SK-N-SH treated with all-trans-retinoic acid at 6 μM for 48 hours (cell line): ENCODE results near the gene CRISPLD2.

Experiments used
- ATAC-seq: fragments of 200-7000 bp; cut with Tn5 transposase; 3 replicates; pipeline ENCODE4 v1.9.1; 2020; ENCODE audit warnings: mild to moderate bottlenecking, moderate library complexity
- ARNTL ChIP-seq: fragments of 450-650 bp; formaldehyde crosslinking; IDR thresholded peaks from 2 replicates; pipeline ENCODE4 v1.5.0; 2020; ENCODE audit warnings: low read depth, mild to moderate bottlenecking, moderate library complexity, borderline replicate concordance
- BACH2 ChIP-seq: fragments of 250-450 bp; sonication (Bioruptor Pico); IDR thresholded peaks from 2 replicates; pipeline ENCODE4 v1.9.0; 2021; ENCODE audit warnings: mild to moderate bottlenecking, borderline replicate concordance
- CREB5 ChIP-seq: fragments of 250-450 bp; sonication (Bioruptor Pico); IDR thresholded peaks from 2 replicates; pipeline ENCODE4 v1.5.1; 2020; ENCODE audit warnings: low read depth, mild to moderate bottlenecking, moderate library complexity
- CSDC2 ChIP-seq: fragments of 250-450 bp; sonication (Bioruptor Pico); IDR thresholded peaks from 2 replicates; pipeline ENCODE4 v1.5.0; 2020; ENCODE audit warnings: mild to moderate bottlenecking, moderate library complexity
- CSRNP3 ChIP-seq: fragments of 250-450 bp; sonication (Bioruptor Pico); IDR thresholded peaks from 2 replicates; pipeline ENCODE4 v1.5.1; 2021; ENCODE audit warnings: mild to moderate bottlenecking, moderate library complexity
- ESRRG ChIP-seq: fragments of 250-450 bp; sonication (Bioruptor Pico); IDR thresholded peaks from 2 replicates; pipeline ENCODE4 v1.6.1; 2021; ENCODE audit warnings: mild to moderate bottlenecking
- GLIS3 ChIP-seq: fragments of 250-450 bp; sonication (Bioruptor Pico); IDR thresholded peaks from 2 replicates; pipeline ENCODE4 v1.5.0; 2020; ENCODE audit warnings: mild to moderate bottlenecking, moderate library complexity
- ISL1 ChIP-seq: fragments of 250-450 bp; sonication (Bioruptor Pico); IDR thresholded peaks from 2 replicates; pipeline ENCODE4 v2.1.2; 2022; ENCODE audit warnings: mild to moderate bottlenecking, moderate library complexity
- OSR1 ChIP-seq: fragments of 250-450 bp; sonication (Bioruptor Pico); IDR thresholded peaks from 2 replicates; pipeline ENCODE4 v1.8.0; 2022; ENCODE audit warnings: moderate library complexity, mild to moderate bottlenecking, inconsistent platforms
- PATZ1 ChIP-seq: fragments of 250-450 bp; sonication (Bioruptor Pico); IDR thresholded peaks from 2 replicates; pipeline ENCODE4 v1.8.0; 2020; ENCODE audit warnings: mild to moderate bottlenecking, moderate library complexity, borderline replicate concordance
- POU6F1 ChIP-seq: fragments of 250-450 bp; sonication (Bioruptor Pico); IDR thresholded peaks from 2 replicates; pipeline ENCODE4 v1.8.0; 2021; ENCODE audit warnings: low read depth, mild to moderate bottlenecking, moderate library complexity, borderline replicate concordance
- PPARA ChIP-seq: fragments of 250-450 bp; sonication (Bioruptor Pico); IDR thresholded peaks from 2 replicates; pipeline ENCODE4 v1.5.0; 2020; ENCODE audit warnings: mild to moderate bottlenecking, borderline replicate concordance
- RARB ChIP-seq: fragments of 250-450 bp; sonication (Bioruptor Pico); IDR thresholded peaks from 2 replicates; pipeline ENCODE4 v1.8.0; 2021; ENCODE audit warnings: mild to moderate bottlenecking, moderate library complexity
- SNAI2 ChIP-seq: fragments of 250-450 bp; sonication (Bioruptor Pico); IDR thresholded peaks from 2 replicates; pipeline ENCODE4 v1.5.0; 2020; ENCODE audit warnings: mild to moderate bottlenecking, moderate library complexity
- TCF4 ChIP-seq: fragments of 250-450 bp; sonication (Bioruptor Pico); IDR thresholded peaks from 2 replicates; pipeline ENCODE4 v1.8.0; 2021; ENCODE audit warnings: mild to moderate bottlenecking, moderate library complexity, borderline replicate concordance
- TOX ChIP-seq: fragments of 250-450 bp; sonication (Bioruptor Pico); IDR thresholded peaks from 2 replicates; pipeline ENCODE4 v1.8.0; 2021; ENCODE audit warnings: mild to moderate bottlenecking, moderate library complexity, borderline replicate concordance
- ZC3H10 ChIP-seq: fragments of 250-450 bp; sonication (Bioruptor Pico); IDR thresholded peaks from 2 replicates; pipeline ENCODE4 v1.5.1; 2021; ENCODE audit warnings: mild to moderate bottlenecking, moderate library complexity
- ZFP3 ChIP-seq: fragments of 250-450 bp; sonication (Bioruptor Pico); IDR thresholded peaks from 2 replicates; pipeline ENCODE4 v1.5.0; 2020; ENCODE audit warnings: mild to moderate bottlenecking, moderate library complexity
- ZFP30 ChIP-seq: fragments of 450-650 bp; formaldehyde crosslinking; IDR thresholded peaks from 2 replicates; pipeline ENCODE4 v1.5.0; 2022; ENCODE audit warnings: mild to moderate bottlenecking, moderate library complexity
- ZNF565 ChIP-seq: fragments of 450-650 bp; formaldehyde crosslinking; conservative IDR thresholded peaks from 2 replicates; pipeline ENCODE4 v1.5.0; 2020; ENCODE audit warnings: low read depth, mild to moderate bottlenecking, moderate library complexity
- ZNF70 ChIP-seq: fragments of 450-650 bp; formaldehyde crosslinking; IDR thresholded peaks from 2 replicates; pipeline ENCODE4 v1.5.0; 2020; ENCODE audit warnings: mild to moderate bottlenecking, moderate library complexity
- ZNF8 ChIP-seq: fragments of 450-650 bp; formaldehyde crosslinking; IDR thresholded peaks from 2 replicates; pipeline ENCODE4 v1.5.0; 2020; ENCODE audit warnings: mild to moderate bottlenecking, moderate library complexity

Gene CRISPLD2

GRCh38 chr16:84803146-84803545 is 16.6 kb upstream of the CRISPLD2 start (continued):
- TF ChIP-seq CREB5 (CRISPR knock-in tag) (no peak), BACH2 (CRISPR knock-in tag) (no peak), ARNTL (CRISPR knock-in tag) (no peak), ZFP3 (no peak), OSR1 (CRISPR knock-in tag) (no peak)

- no peak for TF ChIP-seq ZC3H10 (CRISPR knock-in tag)
- no peak for TF ChIP-seq RARB
- no peak for TF ChIP-seq CSRNP3 (CRISPR knock-in tag)
- no peak for TF ChIP-seq ESRRG (CRISPR knock-in tag)
- no peak for TF ChIP-seq CSDC2 (CRISPR knock-in tag)
- no peak for TF ChIP-seq ZNF565 (CRISPR knock-in tag)
- TF ChIP-seq ISL1 (CRISPR knock-in tag), result no peak
- ATAC-seq, result no peak
Observed at GRCh38 chr16:84804326-84804725, 15.5 kb upstream of the CRISPLD2 start.

- peak; percentile 97 for ATAC-seq
- 0 out of 2 replicates have a peak, but pooled peaks have one; percentile 46 for TF ChIP-seq ZFP3
- no peak for TF ChIP-seq BACH2 (CRISPR knock-in tag)
- no peak for TF ChIP-seq SNAI2 (CRISPR knock-in tag)
- no peak for TF ChIP-seq POU6F1 (CRISPR knock-in tag)
- peak; percentile 48; the same call in 1 of the 2 replicates for TF ChIP-seq TCF4 (CRISPR knock-in tag)
- no peak for TF ChIP-seq CSRNP3 (CRISPR knock-in tag)
- no peak for TF ChIP-seq TOX (CRISPR knock-in tag)
- no peak for TF ChIP-seq PPARA (CRISPR knock-in tag)
- no peak for TF ChIP-seq ZNF8 (CRISPR knock-in tag)
- no peak for TF ChIP-seq ISL1 (CRISPR knock-in tag)
- TF ChIP-seq PATZ1 (CRISPR knock-in tag), result no peak
- TF ChIP-seq OSR1 (CRISPR knock-in tag), result no peak
- no peak for TF ChIP-seq ESRRG (CRISPR knock-in tag)
Observed at GRCh38 chr16:84806256-84806889, 13.4 kb upstream of the CRISPLD2 start.

GRCh38 chr16:84806890-84807258 is 12.9 kb upstream of the CRISPLD2 start:
- ATAC-seq, result no peak
- TF ChIP-seq CSDC2 (CRISPR knock-in tag) (no peak), SNAI2 (CRISPR knock-in tag) (no peak), ZFP3 (no peak), ZNF8 (CRISPR knock-in tag) (no peak), TCF4 (CRISPR knock-in tag) (no peak), ISL1 (CRISPR knock-in tag) (no peak), ZNF70 (no peak), GLIS3 (CRISPR knock-in tag) (no peak), CREB5 (CRISPR knock-in tag) (no peak), ESRRG (CRISPR knock-in tag) (no peak), ZFP30 (no peak), ARNTL (CRISPR knock-in tag) (no peak), PATZ1 (CRISPR knock-in tag) (no peak), PPARA (CRISPR knock-in tag) (no peak), OSR1 (CRISPR knock-in tag) (no peak), TOX (CRISPR knock-in tag) (no peak)
